H1 (cell line): ENCODE measurements around the gene ACHE. TPM values are rescaled to one million over a fixed set of nuclear protein-coding genes. Genes with fewer than 3 reads are reported as not detected.

ENCODE experiments used
- CTCF ChIA-PET: fragments of 300-600 bp; sonication (Branson Sonifier 250); formaldehyde crosslinking; loops from one replicate; lab custom pipeline; 2021; ENCODE audit not compliant: partially characterized antibody; lab: Charles Lee
- POLR2A ChIA-PET: fragments of 300-600 bp; sonication (Branson Sonifier 250); formaldehyde crosslinking; loops from one replicate; lab custom pipeline; 2021; ENCODE audit warnings: inconsistent platforms; ENCODE audit not compliant: partially characterized antibody; lab: Charles Lee
- DNase-seq, 2 experiments: peaks; one replicate each; pipeline versions ENCODE4 v3.0.0 to v3.0.0-alpha.2; 2010 to 2022; ENCODE audit warnings: low spot score in 2 of 2, low read depth in 1 of 2, mixed read lengths in 1 of 2
- FAIRE-seq: peaks from 2 replicates; lab custom pipeline; 2011; peaks lifted over from hg19 to GRCh38; lab: Jason Lieb, UNC
- H2AFZ ChIP-seq: 2 replicates; pipeline ENCODE4 v1.8.1; 2012; ENCODE audit warnings: low read length, inconsistent platforms
- H2AK5ac ChIP-seq: 2 replicates; pipeline ENCODE4 v1.6.1; 2013; ENCODE audit warnings: low read depth, low read length
- H2BK120ac ChIP-seq: replicated peaks from 2 replicates; pipeline ENCODE3; 2013; ENCODE audit warnings: low read depth, low read length, inconsistent platforms
- H2BK12ac ChIP-seq: 2 replicates; pipeline ENCODE4 v1.6.1; 2013; ENCODE audit warnings: low read depth, low read length
- H2BK15ac ChIP-seq: 2 replicates; pipeline ENCODE4 v1.6.1; 2013; ENCODE audit warnings: low read length
- H2BK20ac ChIP-seq: 2 replicates; pipeline ENCODE4 v1.6.1; 2013; ENCODE audit warnings: low read length
- H2BK5ac ChIP-seq: 2 replicates; pipeline ENCODE4 v1.6.1; 2013; ENCODE audit warnings: low read depth, low read length
- H3K14ac ChIP-seq: 2 replicates; pipeline ENCODE4 v1.6.1; 2013; ENCODE audit warnings: inconsistent platforms; ENCODE audit not compliant: insufficient read length
- H3K18ac ChIP-seq: 2 replicates; pipeline ENCODE4 v1.6.1; 2013; ENCODE audit warnings: low read length; ENCODE audit errors: extremely low read depth
- H3K23ac ChIP-seq: 2 replicates; pipeline ENCODE4 v1.6.1; 2013; ENCODE audit warnings: inconsistent platforms; ENCODE audit not compliant: insufficient read length
- H3K23me2 ChIP-seq: 2 replicates; pipeline ENCODE4 v1.6.1; 2013; ENCODE audit warnings: low read depth, low read length
- H3K27ac ChIP-seq: 2 replicates; pipeline ENCODE4 v1.6.1; 2011; ENCODE audit warnings: low read depth, low read length, inconsistent platforms
- H3K27me3 ChIP-seq, 4 experiments: replicated peaks in 1 of 4; 1 replicate in 1 of 4; 2 replicates in 3 of 4; pipeline versions ENCODE4 v1.6.1 to v1.8.1; 2011 to 2013; ENCODE audit warnings: low read length in 3 of 4, mild to moderate bottlenecking in 3 of 4, inconsistent platforms in 2 of 4, mixed read lengths in 2 of 4, moderate library complexity in 1 of 4; ENCODE audit not compliant: control insufficient read depth in 3 of 4, insufficient read depth in 3 of 4; ENCODE audit errors: extremely low read depth in 1 of 4
- H3K36me3 ChIP-seq, 4 experiments: 2 replicates each; pipeline versions ENCODE4 v1.6.1 to v1.8.1; 2011 to 2013; ENCODE audit warnings: mild to moderate bottlenecking in 4 of 4, low read length in 3 of 4, moderate library complexity in 2 of 4, control low read depth in 1 of 4, inconsistent platforms in 1 of 4; ENCODE audit not compliant: insufficient read depth in 4 of 4, control insufficient read depth in 2 of 4
- H3K4ac ChIP-seq: replicated peaks from 2 replicates; pipeline ENCODE3; 2013; ENCODE audit warnings: low read length, low read depth, mixed read lengths, inconsistent platforms; ENCODE audit not compliant: insufficient read length
- H3K4me1 ChIP-seq, 4 experiments: replicated peaks in 1 of 4; 1 replicate in 1 of 4; 2 replicates in 3 of 4; pipeline versions ENCODE4 v1.6.1 to v1.8.1; 2011 to 2013; ENCODE audit warnings: low read length in 3 of 4, inconsistent platforms in 2 of 4, mixed read lengths in 1 of 4; ENCODE audit not compliant: insufficient read depth in 4 of 4, control insufficient read depth in 3 of 4
- H3K4me2 ChIP-seq, 2 experiments: 2 replicates each; pipeline versions ENCODE4 v1.6.1 to v1.8.1; 2011 to 2013; ENCODE audit warnings: low read depth in 2 of 2, low read length in 2 of 2, control low read depth in 1 of 2, inconsistent platforms in 1 of 2, mild to moderate bottlenecking in 1 of 2; ENCODE audit not compliant: insufficient read depth in 1 of 2
- H3K4me3 ChIP-seq, 4 experiments: fragments of 200-600, 300-600 bp in 1 of 4; sonication (generic), shearing (Covaris generic), sonication (Bioruptor Twin) in 1 of 4; 2 replicates each; pipeline versions ENCODE4 v1.5.1 to v1.8.1; 2011 to 2016; ENCODE audit warnings: low read length in 4 of 4, low read depth in 3 of 4, control low read depth in 2 of 4, inconsistent platforms in 2 of 4, mild to moderate bottlenecking in 2 of 4, mixed read lengths in 1 of 4, moderate library complexity in 1 of 4; ENCODE audit not compliant: insufficient read depth in 2 of 4; ENCODE audit errors: extremely low read depth in 1 of 4
- H3K56ac ChIP-seq: replicated peaks from 2 replicates; pipeline ENCODE3; 2013; ENCODE audit warnings: low read depth, mild to moderate bottlenecking, mixed read lengths, low read length, inconsistent platforms; ENCODE audit not compliant: insufficient read length
- H3K79me1 ChIP-seq: 2 replicates; pipeline ENCODE4 v1.6.1; 2013; ENCODE audit warnings: low read depth, low read length, control low read depth
- H3K79me2 ChIP-seq, 2 experiments: 2 replicates each; pipeline versions ENCODE4 v1.6.1 to v1.8.1; 2012 to 2013; ENCODE audit warnings: low read length in 2 of 2, mild to moderate bottlenecking in 2 of 2, inconsistent platforms in 1 of 2; ENCODE audit not compliant: insufficient read depth in 2 of 2, control insufficient read depth in 1 of 2
- H3K9ac ChIP-seq, 4 experiments: replicated peaks in 1 of 4; 1 replicate in 1 of 4; 2 replicates in 3 of 4; pipeline versions ENCODE4 v1.6.1 to v1.8.1; 2011 to 2013; ENCODE audit warnings: low read depth in 3 of 4, low read length in 3 of 4, control low read depth in 2 of 4, mild to moderate bottlenecking in 2 of 4, moderate library complexity in 2 of 4, inconsistent platforms in 1 of 4; ENCODE audit errors: extremely low read depth in 1 of 4
- H3K9me3 ChIP-seq, 2 experiments: 2 replicates each; pipeline versions ENCODE4 v1.6.1 to v1.8.1; 2012 to 2013; ENCODE audit warnings: mild to moderate bottlenecking in 2 of 2, moderate library complexity in 2 of 2, control low read depth in 1 of 2, inconsistent platforms in 1 of 2, low read depth in 1 of 2, low read length in 1 of 2, mixed read lengths in 1 of 2; ENCODE audit not compliant: insufficient read depth in 2 of 2
- H4K20me1 ChIP-seq, 2 experiments: replicated peaks in 1 of 2; 2 replicates each; pipeline versions ENCODE3 to v1.8.1; 2011 to 2013; ENCODE audit warnings: inconsistent platforms in 2 of 2, low read length in 2 of 2, mild to moderate bottlenecking in 1 of 2; ENCODE audit not compliant: insufficient read depth in 2 of 2, control insufficient read depth in 1 of 2
- H4K5ac ChIP-seq: 2 replicates; pipeline ENCODE4 v1.6.1; 2013; ENCODE audit warnings: low read length, low read depth, mixed read lengths, inconsistent platforms; ENCODE audit not compliant: insufficient read length
- H4K8ac ChIP-seq: 2 replicates; pipeline ENCODE4 v1.8.0; 2013; ENCODE audit warnings: mild to moderate bottlenecking, moderate library complexity, low read length, inconsistent platforms; ENCODE audit not compliant: insufficient read depth; ENCODE audit errors: extremely low read depth
- H4K91ac ChIP-seq: replicated peaks from 2 replicates; pipeline ENCODE3; 2013; ENCODE audit warnings: low read length, mixed read lengths, inconsistent platforms; ENCODE audit not compliant: insufficient read length
- ASH2L ChIP-seq: fragments of 200-600, 300-600 bp; sonication (generic); IDR thresholded peaks from one replicate; pipeline ENCODE4 v1.7.1; 2017; ENCODE audit warnings: low read length
- BCL11A ChIP-seq, 2 experiments: IDR thresholded peaks; one replicate each; pipeline ENCODE4 v1.6.1; 2011; ENCODE audit warnings: low read depth in 2 of 2, low read length in 2 of 2, mild to moderate bottlenecking in 2 of 2
- BRCA1 ChIP-seq: IDR thresholded peaks from 2 replicates; pipeline ENCODE4 v1.6.1; 2012; ENCODE audit warnings: low read depth, low read length, improper control_type of control experiment
- CHD2 ChIP-seq: IDR thresholded peaks from 2 replicates; pipeline ENCODE4 v1.6.1; 2012; ENCODE audit warnings: low read length, improper control_type of control experiment
- GABPA ChIP-seq: IDR thresholded peaks from 2 replicates; pipeline ENCODE4 v1.6.1; 2011; ENCODE audit warnings: mild to moderate bottlenecking, low read length, moderate library complexity, borderline replicate concordance; ENCODE audit not compliant: insufficient read depth
- HDAC2 ChIP-seq, 2 experiments: fragments of 300-600 bp in 1 of 2; sonication (generic) in 1 of 2; IDR thresholded peaks; 2 replicates each; pipeline ENCODE4 v1.6.1; 2011 to 2012; ENCODE audit warnings: low read depth in 2 of 2, low read length in 2 of 2, mild to moderate bottlenecking in 2 of 2, moderate library complexity in 2 of 2, borderline replicate concordance in 1 of 2, inconsistent platforms in 1 of 2
- JUN ChIP-seq: IDR thresholded peaks from 2 replicates; pipeline ENCODE4 v1.6.1; 2011; ENCODE audit warnings: low read depth, mild to moderate bottlenecking, improper control_type of control experiment, low read length
- NANOG ChIP-seq: IDR thresholded peaks from 2 replicates; pipeline ENCODE4 v1.6.1; 2011; ENCODE audit warnings: low read length, low read depth, mild to moderate bottlenecking, inconsistent platforms; ENCODE audit not compliant: insufficient read depth, poor library complexity, severe bottlenecking
- SIN3A ChIP-seq, 2 experiments: IDR thresholded peaks in 1 of 2; conservative IDR thresholded peaks in 1 of 2; 2 replicates each; pipeline ENCODE4 v1.6.1; 2011 to 2012; ENCODE audit warnings: low read length in 2 of 2, improper control_type of control experiment in 1 of 2, low read depth in 1 of 2, mild to moderate bottlenecking in 1 of 2
- TCF12 ChIP-seq: IDR thresholded peaks from 2 replicates; pipeline ENCODE4 v1.6.1; 2011; ENCODE audit warnings: low read depth, mild to moderate bottlenecking, low read length
- WGBS, 2 experiments: shearing (Covaris generic) in 1 of 2; methylation state at CpG; one replicate each; pipeline versions ENCODE4 v1.1.6 to v1.1.7; 2013 to 2015; ENCODE audit warnings: low lambda C conversion rate in 2 of 2, mixed read lengths in 2 of 2, inconsistent platforms in 1 of 2, low coverage in 1 of 2, missing lambda C conversion rate in 1 of 2; ENCODE audit not compliant: insufficient replicate concordance in 2 of 2, insufficient coverage in 1 of 2, insufficient read length in 1 of 2; ENCODE audit errors: extremely low coverage in 1 of 2, missing lambda C conversion rate in 1 of 2; 5-methylcytosine and 5-hydroxymethylcytosine counted together
- polyA plus RNA-seq, 7 experiments: library from polyadenylated mRNA; depleted of rRNA in 3 of 7; stranded (reverse) in 5 of 7; unstranded in 2 of 7; fragments of >200 nt in 5 of 7; fragments of 200-250 nt in 2 of 7; gene quantifications; 1 replicate in 5 of 7; 2 replicates in 1 of 7; 4 replicates in 1 of 7; pipeline versions ENCODE4 v1.2.1 to v1.2.3, GENCODE V29; 2011 to 2013; ENCODE audit warnings: missing spikeins in 2 of 7, mixed read lengths in 2 of 7
- total RNA-seq: library from RNA; stranded (reverse); fragmentation: NEBNext Ultra II Directional; extraction: Animal tissue kit (Norgen Biotek cat#: 25700); gene quantifications from 2 replicates; pipeline ENCODE4 v1.2.1, GENCODE V29; 2021

ACHE gene
- total and polyA plus RNA-seq, 2 of the 8 experiments (the other 6 are each of a cell fraction or from before 2014, with no cell fraction given), result 1.4 to 4.3 TPM

GRCh38 chr7:100891568-100892247, 4.0 kb downstream of the ACHE start:
- Histone ChIP-seq H3K36me3 (peaks cover 7 to 22% (median 13%) of the 10 kb centered on the region in 4 experiments), H3K56ac (no peak overlapping the region), H2BK20ac (no peak overlapping the region), H3K4me2 (peak overlapping the region; percentile 91 to 96), H4K20me1 (peaks cover 7 to 15% of the 10 kb centered on the region in 2 experiments), H3K4ac (no peak overlapping the region), H3K4me3 (peak overlapping the region; percentile 65 to 91 (median 66)), H2BK5ac (0 out of 2 replicates have a peak overlapping the region, but pooled peaks have one; percentile 99), H3K27ac (no peak overlapping the region), H2AFZ (no peak overlapping the region), H3K27me3 (peaks cover 12 to 28% (median 17%) of the 10 kb centered on the region in 4 experiments), H3K4me1 (peaks cover 0 to 26% (median 10%) of the 10 kb centered on the region in 4 experiments; a peak in 6 of 7 replicates), H2AK5ac (no peak overlapping the region; the same call in 1 of the 2 replicates), H3K14ac (no peak overlapping the region), H3K79me2 (peaks cover 0 to 20% of the 10 kb centered on the region in 2 experiments; a peak in 2 of 4 replicates), H3K9ac (0 out of 7 replicates have a peak overlapping the region, but pooled peaks of 1 of the 4 experiments have one; percentile 44), H3K9me3 (no peaks in the 10 kb centered on the region; a peak in 1 of 4 replicates), H3K79me1 (peaks cover 6% of the 10 kb centered on the region; the same call in 1 of the 2 replicates), H3K18ac (peak overlapping the region; percentile 96; the same call in 1 of the 2 replicates), H4K8ac (no peak overlapping the region), H4K5ac (peak overlapping the region; percentile 82), H3K23ac (no peak overlapping the region), H3K23me2 (peaks cover 20% of the 10 kb centered on the region; the same call in 1 of the 2 replicates), H2BK12ac (0 out of 2 replicates have a peak overlapping the region, but pooled peaks have one; percentile 55), H2BK120ac (no peak overlapping the region), H2BK15ac (peak overlapping the region; percentile 2; the same call in 1 of the 2 replicates), H4K91ac (peak overlapping the region; percentile 63)
- 71% methylated on average over 8 of the region's 8 CpGs; no CpG with 5 or more reads in 1 of the 2 experiments for WGBS, 2 experiments
- ChIA-PET CTCF (interaction anchor here (0.5 to 1.5 kb wide), 5 partner anchors 19 to 276 kb away, joined by 3 to 6 read pairs (median 5); partner anchors contain the start of genes MUC17 and POP7), POLR2A (interaction anchor here (0.6 to 10.1 kb wide), 4 partner anchors 18 to 249 kb away, joined by 3 to 313 read pairs (median 10); partner anchors contain the start of genes SRRT and TRIP6)
- FAIRE-seq (no peak), DNase-seq (no peak)
- TF ChIP-seq CHD2, result no peak
- no peak for TF ChIP-seq NANOG
- no peak for TF ChIP-seq BCL11A (IDR thresholded peaks at IDR 0.05; ENCODE audit: low read depth in 2 of 2, low read length in 2 of 2)
- TF ChIP-seq ASH2L, result no peak
- no peak for TF ChIP-seq SIN3A (conservative IDR thresholded peaks at IDR 0.05 in 1 of 2, IDR thresholded peaks at IDR 0.05 in 1 of 2; ENCODE audit: low read depth in 1 of 2, low read length in 2 of 2)
- no peak for TF ChIP-seq TCF12
- TF ChIP-seq BRCA1, result no peak
- TF ChIP-seq JUN, result no peak
- TF ChIP-seq HDAC2 (IDR thresholded peaks at IDR 0.05; ENCODE audit: borderline replicate concordance in 1 of 2, low read depth in 2 of 2, low read length in 2 of 2), result no peak
- TF ChIP-seq GABPA, result no peak
